Lower leg skin (tissue), 4 donors: ENCODE measurements around the gene SOS1. TPM values are rescaled to one million over a fixed set of nuclear protein-coding genes. Genes with fewer than 3 reads are reported as not detected.

Experiments used
- DNase-seq, 2 donors: peaks; one replicate each; pipeline ENCODE4 v3.0.0-alpha.2; 2019; ENCODE audit warnings: low spot score in 2 of 2
- H3K4me3 ChIP-seq: fragments of 200-600 bp; sonication (generic); 2 replicates; pipeline ENCODE4 v1.5.1; 2017; ENCODE audit warnings: mild to moderate bottlenecking, low read depth; ENCODE audit not compliant: poor library complexity, severe bottlenecking
- CTCF ChIP-seq, 3 donors: fragments of 450-650 bp; IDR thresholded peaks; one replicate each; pipeline ENCODE4 v1.5.1; 2016; ENCODE audit warnings: antibody characterized with exemption in 3 of 3, mild to moderate bottlenecking in 3 of 3, moderate library complexity in 2 of 3
- POLR2A ChIP-seq, 2 donors: fragments of 450-650 bp; IDR thresholded peaks; one replicate each; pipeline ENCODE4 v1.6.1; 2016 to 2017; ENCODE audit warnings: antibody characterized with exemption in 2 of 2, mild to moderate bottlenecking in 1 of 2, moderate library complexity in 1 of 2
- WGBS, 2 donors: methylation state at CpG; one replicate each; pipeline ENCODE4 v1.1.5; 2018; 5-methylcytosine and 5-hydroxymethylcytosine counted together
- intact Hi-C: fragments of 100-400 bp; cut with DNase I; formaldehyde crosslinking; loops from one replicate; pipeline ENCODE4 v1.15.0; 2023; ENCODE audit warnings: low total_unique reads
- total RNA-seq, 4 donors: library from RNA; depleted of rRNA; stranded (reverse); fragments of >200 nt; gene quantifications; one replicate each; pipeline ENCODE4 v1.1.0, GENCODE V29; 2016

Gene SOS1
- total RNA-seq, 4 donors from 2014 or later, result 18.9 to 25.0 (median 19.3) TPM

DNA sequence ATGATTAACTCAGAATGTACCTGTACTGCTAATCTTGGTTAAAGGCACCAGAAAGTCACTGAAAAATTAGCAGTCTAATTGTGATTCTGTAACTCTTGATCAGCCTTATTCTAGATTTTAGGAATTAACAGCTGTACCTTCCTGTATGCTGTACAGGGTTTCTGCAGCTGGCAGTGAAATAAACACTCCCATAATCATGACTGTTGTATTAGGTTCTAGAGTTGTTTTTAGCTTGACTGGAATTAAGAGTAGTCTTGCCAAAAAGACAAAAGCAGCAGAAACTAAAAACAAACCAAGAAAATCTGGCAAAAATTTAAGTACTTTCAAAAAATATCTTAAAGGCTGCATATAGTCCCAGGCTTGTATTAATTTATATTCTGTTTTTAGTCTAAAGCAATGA lies 103.5 kb downstream of the SOS1 start:
- no peak for DNase-seq
- no peak overlapping the region for H3K4me3 ChIP-seq
- intact Hi-C loops, result no loop called here
- TF ChIP-seq CTCF (IDR thresholded peaks at IDR 0.05) (no peak), POLR2A (IDR thresholded peaks at IDR 0.05) (no peak)

DNA sequence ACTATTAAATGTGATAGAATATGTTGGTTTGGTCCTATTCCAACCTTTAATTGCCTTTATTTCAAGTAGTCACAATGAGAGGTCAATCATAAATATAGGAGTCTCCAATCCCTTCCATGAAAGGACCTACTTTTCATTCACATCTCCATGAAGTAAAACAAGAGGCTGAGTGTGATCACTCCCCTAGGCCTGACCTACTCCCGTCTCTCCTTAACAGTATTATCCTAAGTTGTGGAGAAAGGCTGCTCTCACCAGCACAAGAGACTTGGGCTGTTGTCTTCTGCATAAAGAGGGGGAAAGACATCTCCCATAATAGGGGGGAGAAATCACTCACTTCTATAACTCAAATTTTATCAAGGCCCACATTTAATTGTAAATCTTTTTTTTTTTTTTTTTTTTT lies 105.4 kb downstream of the SOS1 start:
- no peak for DNase-seq
- WGBS, 2 donors, result 94 to 97% methylated on average over 1 of the region's 1 CpG
- H3K4me3 ChIP-seq, result no peak overlapping the region
- intact Hi-C loops, result no loop called here
- TF ChIP-seq POLR2A (IDR thresholded peaks at IDR 0.05) (no peak), CTCF (IDR thresholded peaks at IDR 0.05) (no peak)

DNA sequence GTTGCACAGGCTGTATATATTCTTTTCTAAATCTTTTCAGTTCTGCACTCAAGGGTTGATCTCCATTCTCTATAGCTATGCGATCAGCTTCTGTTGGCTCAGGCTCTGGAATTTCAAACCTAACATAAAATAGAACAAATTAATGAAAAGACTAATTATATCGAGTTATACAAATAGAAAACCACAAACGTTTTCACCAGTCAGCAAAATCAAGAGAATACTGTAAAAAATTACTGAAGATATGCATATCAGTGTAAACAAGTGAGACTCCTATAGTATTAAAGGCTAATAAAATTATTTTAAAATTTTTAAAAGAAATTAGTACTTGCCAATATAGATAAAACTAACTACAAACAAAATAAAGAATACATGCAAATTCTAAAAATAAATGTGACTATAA lies 107.0 kb downstream of the SOS1 start:
- intact Hi-C loops, result no loop called here
- TF ChIP-seq POLR2A (IDR thresholded peaks at IDR 0.05) (no peak), CTCF (IDR thresholded peaks at IDR 0.05) (no peak)
- DNase-seq, result no peak
- H3K4me3 ChIP-seq, result no peak overlapping the region
- WGBS, 2 donors, result 81 to 84% methylated on average over 3 of the region's 3 CpGs

DNA sequence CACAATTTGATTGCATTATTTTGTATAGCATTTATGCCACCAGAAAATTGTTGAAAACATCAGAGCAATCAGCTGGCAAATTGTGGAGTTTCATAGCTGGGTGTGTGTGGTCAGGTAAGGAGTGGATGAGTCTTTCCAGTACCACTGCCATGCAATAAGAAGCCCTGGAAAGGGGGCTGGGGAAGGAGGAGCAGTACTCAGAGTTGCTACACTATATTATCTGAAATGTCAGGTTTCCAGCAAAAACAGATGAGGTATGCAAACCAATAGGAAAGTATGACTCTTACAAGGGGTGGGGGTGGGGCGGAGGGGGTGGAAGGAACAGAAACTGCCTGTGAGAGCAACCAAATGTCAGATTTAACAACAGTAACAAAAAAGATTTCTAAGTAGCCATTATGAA lies 112.2 kb downstream of the SOS1 start:
- no peak for TF ChIP-seq POLR2A (IDR thresholded peaks at IDR 0.05)
- intact Hi-C loops, result no loop called here
- WGBS, 2 donors, result 96 to 100% methylated on average over 1 of the region's 1 CpG
- DNase-seq, result no peak
- H3K4me3 ChIP-seq, result no peak overlapping the region

GRCh38 chr2:39007875-39008504 lies 112.9 kb downstream of the SOS1 start:
- intact Hi-C loops, result no loop called here
- WGBS, 2 donors, result 70 to 77% methylated on average over 5 of the region's 5 CpGs
- DNase-seq, result no peak
- no peak for TF ChIP-seq POLR2A (IDR thresholded peaks at IDR 0.05)
- no peak for TF ChIP-seq CTCF (IDR thresholded peaks at IDR 0.05)
- H3K4me3 ChIP-seq, result no peak overlapping the region

DNA sequence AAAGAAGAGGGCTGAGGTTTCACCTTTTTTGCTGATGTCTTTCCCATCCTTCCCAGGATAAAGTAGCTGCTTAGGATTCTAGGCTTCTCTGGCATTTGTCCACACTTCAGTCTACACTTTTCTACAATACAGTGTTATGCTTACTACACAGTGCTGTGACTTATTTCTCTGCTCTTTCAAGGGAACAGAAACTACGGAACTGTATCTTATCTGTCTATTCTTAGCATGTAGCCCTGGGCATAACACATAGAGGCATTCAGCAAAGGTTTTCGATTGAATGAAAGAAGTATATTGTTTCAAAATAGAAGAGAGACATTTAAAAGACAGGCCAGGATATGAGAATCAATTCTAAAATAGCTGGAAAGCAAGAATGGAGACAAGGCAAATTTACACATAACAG lies 120.3 kb downstream of the SOS1 start:
- H3K4me3 ChIP-seq, result no peak overlapping the region
- TF ChIP-seq CTCF (IDR thresholded peaks at IDR 0.05), result no peak
- intact Hi-C loops, result no loop called here
- WGBS, 2 donors, result 79 to 85% methylated on average over 2 of the region's 2 CpGs
- no peak for DNase-seq
